ENCODE measurements around the gene MED15.

The MED15 gene

GRCh38 chr22:20625270-20625669 is 117.9 kb downstream of the MED15 start:
- peaks cover 17% of the 10 kb centered on the region for H3K4me1 Mint-ChIP-seq
- H3K9me3 Mint-ChIP-seq, result no peaks in the 10 kb centered on the region
- no peaks in the 10 kb centered on the region for H3K36me3 Mint-ChIP-seq
- DNase-seq (ENCODE audit: low spot score in 2 of 2) (no peak), ATAC-seq (no peak)
- peak overlapping the region; percentile 67 for H3K27ac Mint-ChIP-seq
- no peak overlapping the region for H3K4me3 Mint-ChIP-seq

- H3K27ac Mint-ChIP-seq, result no peak overlapping the region
- no peaks in the 10 kb centered on the region for H3K36me3 Mint-ChIP-seq
- DNase-seq (ENCODE audit: low spot score in 2 of 2), result no peak
- peaks cover 17% of the 10 kb centered on the region for H3K4me1 Mint-ChIP-seq
- ATAC-seq, result no peak
- no peaks in the 10 kb centered on the region for H3K9me3 Mint-ChIP-seq
- H3K4me3 Mint-ChIP-seq, result no peak overlapping the region
Observed at GRCh38 chr22:20626811-20627210, 119.4 kb downstream of the MED15 start.

- DNase-seq (ENCODE audit: low spot score in 2 of 2) (no peak), ATAC-seq (no peak)
- H3K27ac Mint-ChIP-seq, result no peak overlapping the region
- H3K36me3 Mint-ChIP-seq, result no peaks in the 10 kb centered on the region
- peaks cover 17% of the 10 kb centered on the region for H3K4me1 Mint-ChIP-seq
- no peak overlapping the region for H3K4me3 Mint-ChIP-seq
- no peaks in the 10 kb centered on the region for H3K9me3 Mint-ChIP-seq
Observed at GRCh38 chr22:20627432-20627831, 120.0 kb downstream of the MED15 start.

- no peaks in the 10 kb centered on the region for H3K9me3 Mint-ChIP-seq
- H3K36me3 Mint-ChIP-seq, result no peaks in the 10 kb centered on the region
- no peak overlapping the region for H3K4me3 Mint-ChIP-seq
- H3K4me1 Mint-ChIP-seq, result peaks cover 17% of the 10 kb centered on the region
- ATAC-seq (no peak), DNase-seq (ENCODE audit: low spot score in 2 of 2) (no peak)
- H3K27ac Mint-ChIP-seq, result peak overlapping the region; percentile 46
Observed at GRCh38 chr22:20628081-20628939, 120.9 kb downstream of the MED15 start.

- DNase-seq (ENCODE audit: low spot score in 2 of 2) (no peak), ATAC-seq (no peak)
- no peaks in the 10 kb centered on the region for H3K36me3 Mint-ChIP-seq
- no peak overlapping the region for H3K27ac Mint-ChIP-seq
- no peaks in the 10 kb centered on the region for H3K9me3 Mint-ChIP-seq
- H3K4me1 Mint-ChIP-seq, result peaks cover 12% of the 10 kb centered on the region
- no peak overlapping the region for H3K4me3 Mint-ChIP-seq
Observed at GRCh38 chr22:20629401-20629800, 122.0 kb downstream of the MED15 start.

DNA sequence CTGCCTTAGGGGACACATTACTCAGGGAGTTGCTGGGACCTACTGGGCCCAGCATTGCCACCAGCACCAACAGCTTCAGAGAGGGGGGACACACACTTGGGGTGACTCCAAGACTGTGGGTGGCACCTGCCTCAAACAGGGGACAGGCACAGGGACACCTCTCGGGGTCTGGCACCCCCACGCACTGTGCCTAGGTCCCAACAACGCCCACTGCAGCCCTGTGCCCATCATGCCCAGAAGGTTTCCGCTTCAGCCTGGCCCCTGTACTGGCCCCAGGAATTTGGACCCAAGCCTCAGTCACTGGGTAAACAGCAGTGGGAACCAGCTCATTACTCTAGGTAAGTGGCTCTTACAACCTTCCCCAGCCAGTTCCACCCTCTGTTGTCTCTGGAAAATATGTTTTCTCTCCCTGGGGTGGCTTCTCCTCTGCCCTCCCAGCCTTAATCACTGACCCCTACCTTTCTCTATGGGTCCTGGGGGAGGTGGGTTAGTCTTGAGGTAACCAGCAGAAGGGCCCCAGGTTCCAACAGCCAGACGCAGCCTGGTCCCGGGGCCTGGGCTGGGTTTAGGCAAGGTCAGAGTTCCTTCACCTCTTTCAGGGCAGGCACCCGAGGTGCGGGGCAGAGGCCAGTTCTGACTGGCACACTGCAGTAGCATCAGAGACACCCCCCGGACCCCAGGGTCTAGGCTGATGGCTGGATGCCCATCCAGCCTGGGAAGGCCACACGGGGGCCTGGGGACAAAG is 123.6 kb downstream of the MED15 start:
- ATAC-seq, result no peak
- peak overlapping the region; percentile 5 for H3K27ac Mint-ChIP-seq

GRCh38 chr22:20632082-20632481 is 124.7 kb downstream of the MED15 start:
- H3K9me3 Mint-ChIP-seq, result no peaks in the 10 kb centered on the region
- DNase-seq (ENCODE audit: low spot score in 2 of 2), result no peak
- no peaks in the 10 kb centered on the region for H3K4me1 Mint-ChIP-seq
- no peak for ATAC-seq
- H3K4me3 Mint-ChIP-seq, result no peak overlapping the region
- peak overlapping the region; percentile 45 for H3K27ac Mint-ChIP-seq
- no peaks in the 10 kb centered on the region for H3K36me3 Mint-ChIP-seq

More for the DNA sequence above, 123.6 kb downstream of the MED15 start:
- no peak for DNase-seq (ENCODE audit: low spot score in 2 of 2)
- no peaks in the 10 kb centered on the region for H3K9me3 Mint-ChIP-seq
- no peaks in the 10 kb centered on the region for H3K36me3 Mint-ChIP-seq
- no peaks in the 10 kb centered on the region for H3K4me1 Mint-ChIP-seq
- H3K4me3 Mint-ChIP-seq, result no peak overlapping the region

- Mint-ChIP-seq H3K36me3 (no peaks in the 10 kb centered on the region), H3K9me3 (no peaks in the 10 kb centered on the region), H3K27ac (peak overlapping the region; percentile 45), H3K4me3 (no peak overlapping the region), H3K4me1 (no peaks in the 10 kb centered on the region)
- ATAC-seq, result no peak
- DNase-seq (ENCODE audit: low spot score in 2 of 2), result no peak
Observed at GRCh38 chr22:20632518-20632917, 125.1 kb downstream of the MED15 start.

DNA sequence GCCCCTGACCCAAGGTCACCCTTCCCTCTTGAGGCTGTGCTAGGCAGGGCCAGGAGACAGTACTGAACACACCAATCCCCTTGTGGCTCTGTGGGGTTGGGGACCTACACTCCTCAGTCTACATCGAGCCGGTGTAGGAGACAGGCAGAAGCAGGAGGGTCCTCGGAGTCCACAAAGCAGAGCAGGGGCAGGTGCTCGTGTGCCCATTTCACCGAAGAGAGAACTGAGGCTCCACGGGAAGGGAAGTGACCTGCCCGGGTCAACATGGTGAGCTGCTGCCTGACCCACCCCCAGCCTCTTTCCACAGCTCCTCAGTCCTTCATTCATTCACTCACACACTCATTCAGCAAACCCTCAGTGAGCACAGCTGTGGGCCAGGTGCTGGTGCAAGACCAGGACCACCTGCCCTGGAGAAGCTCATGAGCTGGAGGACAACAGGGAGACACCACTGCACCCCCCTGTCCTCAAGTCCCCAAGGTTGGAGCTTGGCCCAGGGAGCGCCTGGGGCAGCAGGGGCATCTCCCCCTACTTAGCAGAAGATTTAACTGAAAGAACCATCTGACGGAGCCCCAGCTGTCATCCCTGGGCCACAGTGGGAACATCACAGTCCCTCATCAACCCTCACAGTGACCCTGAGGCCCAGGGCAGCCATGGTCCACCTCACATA is 127.3 kb downstream of the MED15 start:
- no peak overlapping the region for H3K4me3 Mint-ChIP-seq
- peak overlapping the region; percentile 52 for H3K27ac Mint-ChIP-seq
- no peaks in the 10 kb centered on the region for H3K36me3 Mint-ChIP-seq
- H3K9me3 Mint-ChIP-seq, result peaks cover under 1% of the 10 kb centered on the region
- DNase-seq (ENCODE audit: low spot score in 2 of 2) (no peak), ATAC-seq (no peak)
- no peaks in the 10 kb centered on the region for H3K4me1 Mint-ChIP-seq

GRCh38 chr22:20635227-20635591 is 127.8 kb downstream of the MED15 start:
- peaks cover 3% of the 10 kb centered on the region for H3K9me3 Mint-ChIP-seq
- peak overlapping the region; percentile 52 for H3K27ac Mint-ChIP-seq
- no peak for DNase-seq (ENCODE audit: low spot score in 2 of 2)
- no peak overlapping the region for H3K4me3 Mint-ChIP-seq
- H3K4me1 Mint-ChIP-seq, result no peaks in the 10 kb centered on the region
- H3K36me3 Mint-ChIP-seq, result no peaks in the 10 kb centered on the region
- no peak for ATAC-seq

GRCh38 chr22:20636075-20636812 is 128.8 kb downstream of the MED15 start:
- no peak for ATAC-seq
- H3K9me3 Mint-ChIP-seq, result peaks cover 3% of the 10 kb centered on the region
- no peaks in the 10 kb centered on the region for H3K36me3 Mint-ChIP-seq
- no peak for DNase-seq (ENCODE audit: low spot score in 2 of 2)
- no peak overlapping the region for H3K4me3 Mint-ChIP-seq
- H3K27ac Mint-ChIP-seq, result no peak overlapping the region
- H3K4me1 Mint-ChIP-seq, result no peaks in the 10 kb centered on the region

DNA sequence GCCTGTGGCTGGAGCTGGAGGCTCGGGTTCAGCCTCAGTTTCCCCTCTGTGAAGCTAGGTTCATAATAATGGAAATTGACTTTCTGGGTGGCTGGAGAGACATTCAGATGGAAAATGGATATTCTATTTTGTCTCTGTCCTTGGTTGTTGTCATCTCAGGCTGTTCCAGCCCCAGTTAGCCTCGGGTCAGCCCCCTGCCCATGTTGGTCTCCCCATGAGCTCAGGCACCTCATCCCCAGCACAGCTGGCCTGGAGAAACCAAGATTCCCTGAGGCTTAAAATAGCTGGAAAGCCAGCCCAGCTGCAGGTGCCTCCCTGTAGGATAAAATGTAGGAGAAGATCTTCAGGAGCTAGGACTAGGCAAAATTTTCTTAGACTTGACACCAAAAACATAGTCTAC is 129.5 kb downstream of the MED15 start:
- peaks cover 3% of the 10 kb centered on the region for H3K9me3 Mint-ChIP-seq
- H3K27ac Mint-ChIP-seq, result no peak overlapping the region
- no peak for DNase-seq (ENCODE audit: low spot score in 2 of 2)
- ATAC-seq, result no peak
- H3K4me1 Mint-ChIP-seq, result no peaks in the 10 kb centered on the region
- H3K36me3 Mint-ChIP-seq, result no peaks in the 10 kb centered on the region
- H3K4me3 Mint-ChIP-seq, result no peak overlapping the region
